GM21447 (cell line): ENCODE data around the gene GPATCH3.
"Not testable (repeated sequence)": the region's sequence is repeated elsewhere in the genome, so short reads cannot be mapped to it uniquely, and the experiment has no call there.

ENCODE experiments used
- ATAC-seq: cut with Tn5 transposase; IDR thresholded peaks from one replicate; pipeline ENCODE4 v1.9.1; 2021; ENCODE audit not compliant: unreplicated experiment

GPATCH3 gene, protein sequence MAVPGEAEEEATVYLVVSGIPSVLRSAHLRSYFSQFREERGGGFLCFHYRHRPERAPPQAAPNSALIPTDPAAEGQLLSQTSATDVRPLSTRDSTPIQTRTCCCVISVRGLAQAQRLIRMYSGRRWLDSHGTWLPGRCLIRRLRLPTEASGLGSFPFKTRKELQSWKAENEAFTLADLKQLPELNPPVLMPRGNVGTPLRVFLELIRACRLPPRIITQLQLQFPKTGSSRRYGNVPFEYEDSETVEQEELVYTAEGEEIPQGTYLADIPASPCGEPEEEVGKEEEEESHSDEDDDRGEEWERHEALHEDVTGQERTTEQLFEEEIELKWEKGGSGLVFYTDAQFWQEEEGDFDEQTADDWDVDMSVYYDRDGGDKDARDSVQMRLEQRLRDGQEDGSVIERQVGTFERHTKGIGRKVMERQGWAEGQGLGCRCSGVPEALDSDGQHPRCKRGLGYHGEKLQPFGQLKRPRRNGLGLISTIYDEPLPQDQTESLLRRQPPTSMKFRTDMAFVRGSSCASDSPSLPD

DNA sequence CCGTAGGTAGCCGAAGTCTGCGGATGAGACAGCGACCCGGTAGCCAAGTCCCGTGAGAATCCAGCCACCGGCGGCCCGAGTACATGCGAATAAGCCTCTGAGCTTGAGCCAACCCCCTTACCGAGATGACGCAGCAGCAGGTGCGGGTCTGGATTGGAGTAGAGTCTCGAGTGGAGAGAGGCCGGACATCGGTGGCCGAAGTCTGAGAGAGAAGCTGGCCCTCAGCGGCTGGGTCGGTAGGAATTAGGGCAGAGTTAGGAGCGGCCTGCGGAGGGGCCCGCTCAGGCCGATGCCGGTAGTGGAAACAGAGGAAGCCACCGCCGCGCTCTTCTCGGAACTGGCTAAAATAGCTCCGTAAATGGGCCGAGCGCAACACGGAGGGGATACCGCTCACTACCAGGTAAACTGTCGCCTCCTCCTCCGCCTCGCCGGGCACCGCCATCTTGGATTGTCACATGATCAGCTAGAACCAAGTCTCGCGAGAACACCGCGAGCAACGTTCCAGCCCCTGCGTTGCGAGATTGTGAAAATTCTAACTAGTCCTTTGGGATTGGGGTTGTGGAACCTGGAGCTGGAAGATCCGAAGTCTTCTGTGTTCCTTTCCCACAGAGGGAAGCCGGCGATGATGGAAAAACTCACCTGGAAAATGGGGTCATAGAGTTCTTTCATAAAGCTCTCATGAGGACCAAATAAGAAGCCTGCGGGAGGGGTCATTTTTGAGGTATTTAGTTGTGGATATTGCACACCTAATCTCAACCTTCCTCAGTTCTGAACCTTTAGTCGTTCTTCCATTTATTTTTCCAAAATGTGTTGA, at the start of gene GPATCH3:
GPATCH3 (minus strand) TSS at position 467 of the 814 bp plus-strand sequence; CDS start at position 442, 25 bp downstream.
- ATAC-seq, result peak; percentile 82

DNA sequence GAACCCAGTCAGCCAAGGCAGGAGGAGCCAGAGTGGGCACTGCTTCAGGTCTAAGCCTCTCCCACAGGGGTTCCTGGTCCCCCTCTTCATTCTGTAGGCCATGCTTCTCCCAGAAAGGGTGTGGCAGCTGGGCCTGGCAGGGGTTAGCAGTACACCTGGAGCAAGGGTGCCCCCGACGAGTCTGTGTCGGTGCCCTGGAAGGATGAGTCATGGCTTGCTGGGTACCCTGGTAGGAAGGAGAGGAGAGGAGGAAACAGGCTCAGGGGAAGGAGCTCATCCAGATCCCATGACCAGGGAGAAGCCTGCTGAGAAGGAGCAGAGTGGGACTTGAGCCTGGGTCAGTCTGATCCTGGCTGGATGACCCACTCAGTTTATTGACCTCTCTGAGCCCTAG, 49.7 kb upstream of the GPATCH3 start:
- ATAC-seq, result no peak

DNA sequence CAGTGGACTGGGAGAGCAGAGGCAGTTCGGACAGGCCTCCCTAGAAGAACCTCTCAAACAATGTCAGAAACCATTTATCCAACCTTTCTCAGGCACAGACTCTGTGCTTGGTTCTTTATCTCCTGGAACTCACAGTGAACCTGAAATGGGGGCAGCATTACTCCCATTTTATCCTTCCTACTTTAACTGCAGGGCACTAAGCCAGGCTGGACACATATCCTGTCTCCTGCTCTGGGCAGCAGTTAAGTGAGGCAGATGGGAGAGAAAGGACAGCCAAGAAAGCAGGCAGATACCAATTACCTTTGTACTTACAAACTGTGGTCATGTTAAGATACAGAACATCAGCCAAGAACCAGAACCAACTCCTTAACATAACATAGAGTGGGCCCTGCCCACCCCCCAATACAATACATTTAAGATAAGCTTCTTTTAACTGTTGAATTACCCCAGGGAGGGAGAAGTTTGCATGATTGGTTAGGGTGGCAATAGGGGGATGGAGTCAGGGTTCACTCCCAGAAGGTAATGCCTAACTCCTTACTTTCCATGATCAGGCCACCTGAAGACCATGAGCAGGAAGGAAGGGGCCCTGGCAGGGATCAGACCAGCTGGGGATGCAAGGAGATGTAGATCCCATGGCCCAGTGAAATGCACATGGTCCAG, 49.1 kb upstream of the GPATCH3 start:
- no peak for ATAC-seq

GRCh38 chr1:26948725-26949057, 48.4 kb upstream of the GPATCH3 start:
- ATAC-seq, result not testable (repeated sequence)

- ATAC-seq, result no peak
Measured at GRCh38 chr1:26946270-26946669, 46.0 kb upstream of the GPATCH3 start.

DNA sequence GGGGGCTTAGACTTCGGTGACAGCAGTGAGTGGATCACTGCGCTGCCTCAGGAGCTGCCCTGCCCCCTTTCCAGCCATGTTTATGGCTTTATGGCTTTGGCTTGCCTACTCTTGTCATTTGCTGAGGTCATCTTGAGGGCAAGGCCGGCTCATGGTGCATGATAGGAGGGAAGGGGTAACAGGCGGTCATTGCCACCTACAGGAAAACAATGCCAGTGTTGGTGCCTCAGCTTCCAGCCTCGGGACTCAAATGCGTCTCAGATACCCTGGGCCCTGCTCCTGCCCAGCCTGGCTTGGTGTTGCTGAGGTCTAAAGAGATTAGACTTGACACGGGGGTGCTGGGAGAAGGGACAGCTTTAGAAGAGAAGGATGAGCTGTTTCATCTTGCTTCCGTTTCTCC, 45.5 kb upstream of the GPATCH3 start:
- ATAC-seq, result no peak

- ATAC-seq, result no peak
Measured at GRCh38 chr1:26945138-26945537, 44.9 kb upstream of the GPATCH3 start.

- ATAC-seq, result no peak
Measured at GRCh38 chr1:26942656-26943055, 42.4 kb upstream of the GPATCH3 start.

- ATAC-seq, result no peak
Measured at GRCh38 chr1:26941311-26941710, 41.0 kb upstream of the GPATCH3 start.

DNA sequence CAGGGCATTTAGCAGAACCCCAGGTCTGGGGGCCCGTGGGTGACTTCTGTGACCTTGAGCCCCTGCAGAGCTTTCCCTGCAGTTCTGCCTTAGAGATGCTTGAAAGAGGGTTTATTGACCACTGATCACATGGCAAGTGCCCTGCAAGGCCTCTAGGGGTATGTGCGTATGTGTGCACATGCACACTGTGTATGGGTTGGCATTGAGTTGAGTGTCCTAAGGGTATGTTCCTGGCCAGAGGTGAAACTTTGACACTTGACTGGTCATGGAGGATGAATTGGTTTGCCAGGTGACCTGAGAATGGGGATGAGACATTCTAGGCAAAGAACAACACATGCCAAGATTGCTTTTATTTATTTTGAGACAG, 38.4 kb upstream of the GPATCH3 start:
- ATAC-seq, result no peak

DNA sequence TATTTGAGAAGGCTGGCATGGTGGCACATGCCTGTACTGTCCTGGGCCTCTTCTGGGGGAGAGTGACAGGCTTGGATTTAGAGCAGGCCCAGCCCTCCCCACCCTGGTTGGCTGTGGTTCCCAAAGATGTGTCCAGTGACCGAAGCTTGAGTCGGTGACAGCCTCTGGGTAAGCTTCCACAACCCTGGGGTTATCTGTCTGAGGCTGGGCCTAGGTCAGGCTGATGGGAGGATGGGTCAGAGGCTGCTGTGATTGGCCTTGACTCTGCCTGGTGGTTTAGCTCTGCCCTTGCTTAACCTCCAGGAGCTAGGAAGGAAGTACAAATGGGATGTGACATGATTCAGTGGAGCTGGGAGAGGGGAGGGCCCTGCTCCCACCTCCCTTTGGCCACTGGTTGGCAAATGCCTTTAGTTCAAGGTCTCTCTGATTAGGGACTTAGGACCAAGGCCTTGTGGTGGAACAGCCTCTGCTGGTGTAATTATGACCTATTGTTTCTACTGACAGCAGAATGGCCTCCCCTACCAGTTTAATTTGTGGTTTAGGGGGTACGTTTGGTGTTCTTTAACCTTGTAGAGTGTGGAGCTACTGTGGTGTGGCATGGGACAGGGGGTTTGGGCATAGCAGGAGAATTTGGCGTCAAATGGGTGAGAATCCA, 37.9 kb upstream of the GPATCH3 start:
- ATAC-seq, result no peak

DNA sequence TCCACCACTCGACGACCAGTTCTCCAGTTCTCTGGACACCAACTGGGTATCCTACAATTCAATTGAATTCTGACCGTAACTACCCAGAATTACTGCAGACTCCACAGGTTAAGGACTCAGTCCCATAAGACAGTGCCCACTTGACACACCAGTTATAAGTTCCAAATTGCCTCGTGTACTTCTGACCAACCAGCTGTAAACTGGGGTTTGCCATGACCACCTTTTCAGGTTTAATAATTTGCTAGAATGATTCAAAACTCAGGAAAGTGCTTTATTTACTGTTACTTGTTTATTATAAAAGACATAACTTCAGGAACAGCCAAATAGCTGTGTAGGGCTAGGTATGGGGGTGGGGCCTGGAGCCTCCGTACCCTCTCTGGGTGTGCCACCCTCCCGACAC, 36.6 kb upstream of the GPATCH3 start:
- no peak for ATAC-seq

DNA sequence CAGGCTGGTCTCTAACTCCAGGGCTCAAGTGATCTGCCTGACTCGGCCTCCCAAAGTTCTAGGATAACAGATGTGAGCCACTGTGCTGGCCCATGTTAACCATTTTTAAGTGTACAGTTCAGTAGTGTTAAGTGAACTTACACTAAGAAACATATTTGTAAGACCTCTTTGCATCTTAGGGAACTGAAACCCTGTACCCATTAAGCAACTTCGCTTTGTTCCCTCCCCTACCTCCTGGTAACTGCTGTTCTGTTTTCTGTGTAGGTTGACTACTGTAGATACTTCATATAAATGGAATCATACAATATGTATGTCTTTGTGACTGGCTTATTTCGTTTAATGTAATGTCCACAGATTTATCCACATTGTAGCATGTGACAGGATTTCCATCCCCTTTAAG, 32.3 kb upstream of the GPATCH3 start:
- no peak for ATAC-seq

DNA sequence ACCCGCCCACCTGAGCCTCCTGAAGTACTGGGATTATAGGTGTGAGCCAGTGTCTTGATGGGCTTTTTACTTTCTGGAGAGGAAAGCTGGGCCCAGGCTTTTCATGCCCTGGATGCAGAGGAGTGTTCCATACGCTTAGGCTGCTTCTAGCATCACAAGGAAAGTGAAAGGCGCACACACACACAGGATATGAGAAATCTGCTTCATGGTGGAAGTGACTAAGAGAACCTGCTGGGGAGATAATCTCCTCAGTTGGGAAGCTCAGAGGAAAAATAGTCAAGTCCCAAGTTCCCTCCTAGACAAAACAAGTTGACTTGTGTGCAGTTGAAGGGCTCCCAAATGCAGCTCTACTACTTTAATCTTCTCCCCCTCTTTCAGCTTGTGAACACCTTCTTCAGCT, 23.4 kb upstream of the GPATCH3 start:
- no peak for ATAC-seq

GRCh38 chr1:26922901-26923300, 22.6 kb upstream of the GPATCH3 start:
- no peak for ATAC-seq

DNA sequence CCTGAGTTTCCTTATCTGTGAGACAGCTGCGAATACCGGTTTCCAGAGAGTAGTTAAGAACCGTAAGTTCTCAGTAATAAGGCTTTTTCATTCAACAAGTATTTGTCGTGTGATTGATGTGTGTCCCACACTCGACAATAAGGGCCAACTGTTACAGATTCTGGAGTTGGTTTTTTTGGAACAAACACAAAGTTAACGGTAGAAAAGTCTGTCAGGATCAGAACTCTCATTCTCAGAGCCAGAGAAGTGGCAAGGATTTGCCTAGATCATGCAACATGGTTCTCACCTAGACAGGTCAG, 22.1 kb upstream of the GPATCH3 start:
- no peak for ATAC-seq

- peak; percentile 96 for ATAC-seq
Measured at GRCh38 chr1:26921540-26922430, 21.5 kb upstream of the GPATCH3 start, which contains the start of gene NUDC. Gene NUDC, plus strand, starts transcription at chr1:26921743. Its CDS starts 106 bp downstream, at chr1:26921849.

GRCh38 chr1:26921126-26921539, 20.9 kb upstream of the GPATCH3 start:
- ATAC-seq, result peak; percentile 27

DNA sequence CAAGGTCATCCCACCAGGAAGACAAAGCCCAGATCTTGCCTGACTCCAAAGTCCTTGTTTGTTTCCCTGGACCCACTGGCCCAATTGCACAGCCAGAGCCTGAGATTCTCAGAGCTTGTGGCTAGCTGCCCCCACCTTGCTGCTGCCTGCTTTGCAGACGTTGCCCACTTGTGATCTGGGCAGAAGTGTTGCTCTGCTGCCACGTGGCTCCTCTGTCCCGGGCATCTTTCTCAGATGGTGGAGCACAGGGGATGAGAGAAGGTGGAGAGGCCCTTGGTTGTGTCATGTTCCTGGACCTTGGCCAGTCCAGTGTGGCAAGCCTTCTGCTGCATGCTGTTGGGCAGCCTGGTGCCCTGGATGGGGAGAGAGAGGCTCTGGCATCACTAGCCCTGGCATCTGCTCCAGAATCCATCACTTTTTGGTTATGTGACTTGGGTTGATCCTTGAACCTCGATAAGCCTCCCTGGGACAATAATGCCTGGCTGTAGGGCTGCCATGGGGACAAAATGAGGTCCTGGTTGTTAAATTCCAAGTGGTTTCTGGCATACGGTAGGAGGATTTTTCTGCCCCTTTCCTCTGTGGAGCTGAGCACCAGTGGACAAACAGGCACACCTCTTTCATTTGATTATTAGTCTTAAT, 15.1 kb upstream of the GPATCH3 start:
- ATAC-seq, result no peak
